NK-92 (cell line): ENCODE measurements around the gene SLAMF1.
"Not testable (repeated sequence)": the region's sequence is repeated elsewhere in the genome, so short reads cannot be mapped to it uniquely, and the experiment has no call there.

Source experiments
- DNase-seq: peaks from one replicate; lab custom pipeline; 2025; ENCODE audit not compliant: unreplicated experiment; lab: John Stamatoyannopoulos, UW

SLAMF1 gene

DNA sequence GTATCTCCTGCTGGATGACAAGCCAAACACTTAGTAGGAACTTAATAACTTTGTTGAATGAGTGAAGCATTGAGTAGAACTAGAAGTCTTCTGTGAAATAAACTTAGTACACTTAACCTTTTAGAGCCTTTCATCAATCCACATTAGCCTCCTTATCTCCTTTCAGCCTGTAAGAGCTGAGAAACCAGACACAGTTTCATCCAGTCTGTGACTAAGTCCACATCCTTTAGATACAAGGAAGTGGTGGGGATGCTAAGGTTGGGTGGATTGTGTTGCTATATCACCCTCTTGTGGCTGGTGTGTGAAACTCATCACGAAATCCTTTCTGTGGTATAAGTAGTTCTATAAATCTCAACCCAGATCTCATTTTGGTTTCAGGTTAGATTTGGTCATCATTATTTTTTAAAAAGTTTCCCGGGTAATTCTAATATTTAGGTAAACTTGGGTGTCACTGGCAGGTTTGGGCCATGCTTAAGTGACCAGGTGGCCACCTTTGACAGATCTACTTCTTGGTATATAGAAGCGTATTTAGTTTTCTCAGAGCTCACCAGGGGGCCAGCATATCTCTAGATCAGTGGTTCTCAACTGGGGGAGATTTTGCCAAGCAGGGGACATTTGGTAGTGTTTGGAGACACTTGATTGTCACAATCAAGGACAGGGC, 39.7 kb downstream of the SLAMF1 start:
- no peak for DNase-seq

DNA sequence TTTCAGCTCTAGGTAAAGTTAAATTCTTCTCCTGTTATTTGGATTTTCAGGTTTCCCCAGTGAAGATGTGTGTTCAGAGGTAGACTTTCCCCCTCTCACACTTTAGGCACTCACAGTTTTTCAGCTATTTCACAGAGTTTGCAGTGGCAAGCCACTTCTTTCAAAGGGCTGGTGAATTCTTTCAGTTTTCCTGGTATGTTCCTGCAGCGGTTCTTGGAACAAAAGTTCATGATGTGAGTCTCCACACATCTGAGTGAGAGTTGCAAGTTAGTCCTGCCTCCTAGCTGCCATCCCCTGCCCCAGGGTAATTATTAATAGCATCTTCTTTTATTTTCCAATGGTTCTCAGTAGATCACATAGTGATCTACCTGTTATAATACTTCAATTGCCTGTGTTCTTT, 40.2 kb downstream of the SLAMF1 start:
- no peak for DNase-seq

DNA sequence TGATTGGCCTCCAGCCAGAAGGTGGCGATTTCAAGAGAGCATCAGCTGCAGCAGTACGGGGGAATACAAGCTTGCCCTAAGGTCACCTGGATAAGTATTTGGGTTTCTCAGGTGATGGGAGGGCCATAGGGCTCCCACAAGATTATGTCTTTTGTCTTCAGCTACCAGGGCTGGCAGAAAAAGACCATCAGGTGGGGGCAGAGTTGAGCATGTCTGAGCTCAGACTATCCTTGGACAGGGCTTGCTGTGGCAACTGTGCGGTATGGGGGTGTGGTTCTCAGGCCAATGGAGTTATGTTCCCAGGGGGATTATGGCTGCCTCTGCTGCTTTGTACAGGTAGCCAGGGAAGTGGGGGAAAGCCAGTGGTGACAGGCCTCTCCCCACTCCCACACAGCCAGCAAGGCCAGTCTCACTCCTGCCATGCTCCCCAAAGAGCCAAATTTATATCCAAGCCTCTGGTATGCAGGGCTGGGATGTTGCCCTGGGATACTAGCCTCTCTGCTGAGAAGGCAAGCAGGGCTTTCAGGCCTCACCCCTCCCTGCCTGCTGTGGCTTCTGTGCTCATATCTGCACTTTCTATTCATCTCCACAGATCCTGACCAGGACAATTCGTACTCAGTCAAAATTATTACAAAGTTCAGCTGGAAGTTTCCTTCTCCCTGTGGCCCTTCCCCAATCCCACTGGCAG, 40.9 kb downstream of the SLAMF1 start:
- no peak for DNase-seq

DNA sequence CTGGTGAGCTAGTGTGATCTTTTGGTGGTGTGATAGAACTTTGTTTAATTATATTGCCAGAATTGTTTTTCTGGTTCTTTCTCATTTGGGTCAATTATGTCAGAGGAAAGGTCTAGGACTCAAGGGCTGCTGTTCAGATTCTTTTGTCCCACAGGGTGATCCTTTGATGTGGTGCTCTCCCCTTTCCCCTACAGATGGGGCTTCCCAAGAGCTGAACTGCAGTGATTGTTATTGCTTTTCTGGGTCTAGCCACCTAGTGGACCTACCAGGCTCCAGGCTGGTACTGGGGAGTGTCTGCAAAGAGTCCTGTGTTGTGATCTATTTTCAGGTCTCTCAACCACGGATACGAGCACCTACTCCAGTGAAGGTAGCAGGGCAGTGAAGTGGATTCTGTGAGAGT, 41.6 kb downstream of the SLAMF1 start:
- DNase-seq, result no peak

DNA sequence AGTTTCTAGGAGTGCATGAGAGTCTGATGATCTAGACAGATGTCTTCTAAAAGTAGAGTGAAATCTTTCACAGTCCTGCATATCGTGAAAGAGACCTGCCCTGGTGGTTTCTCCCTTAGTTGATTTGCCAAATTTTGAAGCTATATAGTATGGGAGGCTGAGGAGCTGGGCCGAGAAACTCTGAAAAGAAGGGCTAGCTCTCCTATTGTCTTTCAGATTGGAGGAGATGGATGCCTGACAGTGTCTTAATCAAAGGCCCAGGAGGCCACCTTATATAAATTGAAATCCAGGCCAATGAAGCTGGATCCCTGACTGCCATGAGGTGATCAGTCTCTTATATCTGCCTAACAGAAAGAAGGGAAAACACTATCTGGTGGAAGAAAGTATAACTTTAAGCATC, 49.1 kb downstream of the SLAMF1 start:
- no peak for DNase-seq

DNA sequence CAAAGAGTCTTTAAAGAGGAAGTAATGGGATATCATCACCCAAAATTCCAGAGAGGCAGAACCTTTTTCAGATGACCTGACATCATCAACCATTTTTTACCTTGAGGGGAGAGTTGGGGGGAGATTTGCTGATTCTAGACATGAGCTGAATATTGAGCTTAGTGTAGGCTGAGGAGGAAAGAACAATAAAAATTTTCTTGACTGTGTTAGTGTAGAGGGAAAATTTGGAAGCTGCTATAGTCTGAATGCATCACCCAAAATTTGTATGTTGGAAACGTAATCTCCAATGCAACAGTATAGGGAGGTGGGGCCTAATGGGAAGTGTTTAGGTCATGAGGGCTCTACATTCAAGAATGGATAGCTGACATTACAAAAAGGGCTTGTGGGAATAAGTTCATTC, 49.8 kb downstream of the SLAMF1 start:
- DNase-seq, result no peak

DNA sequence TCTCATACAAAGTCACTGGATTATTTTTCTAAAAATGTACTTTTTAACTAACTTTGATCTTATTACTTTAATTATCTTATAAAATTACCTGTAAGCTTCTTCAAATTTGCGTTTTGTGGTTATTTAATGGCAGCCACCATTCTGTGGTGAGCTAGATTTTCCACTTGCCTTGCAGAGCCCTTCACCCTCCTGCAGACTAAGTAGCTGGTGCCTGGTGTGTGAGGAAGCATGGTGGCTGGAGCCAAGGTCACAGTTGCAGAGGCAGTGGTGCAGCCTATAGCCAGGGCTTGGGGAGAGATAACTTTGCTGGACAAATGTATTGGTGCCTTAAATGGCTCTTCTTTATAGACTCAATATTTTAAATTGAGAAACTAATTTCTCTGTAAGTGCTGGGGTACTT, 56.4 kb downstream of the SLAMF1 start:
- DNase-seq, result no peak

DNA sequence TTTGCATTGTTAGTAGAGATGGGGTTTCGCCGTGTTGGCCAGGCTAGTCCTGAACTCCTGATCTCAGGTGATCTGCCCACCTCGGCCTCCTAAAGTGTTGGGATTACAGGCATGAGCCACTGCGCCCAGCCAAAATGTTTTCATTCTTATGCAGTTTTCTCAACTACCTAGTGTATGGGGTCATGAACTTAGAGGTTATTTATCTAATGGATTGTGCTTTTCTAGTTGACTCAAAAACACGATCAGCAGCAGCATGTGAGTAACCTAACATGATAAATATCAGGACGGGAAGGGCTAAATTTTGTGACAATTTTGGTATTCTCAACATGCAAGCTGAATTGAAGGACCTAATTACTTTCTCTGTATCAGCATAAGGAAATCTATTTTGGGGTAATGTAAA, 58.4 kb downstream of the SLAMF1 start:
- DNase-seq, result no peak

DNA sequence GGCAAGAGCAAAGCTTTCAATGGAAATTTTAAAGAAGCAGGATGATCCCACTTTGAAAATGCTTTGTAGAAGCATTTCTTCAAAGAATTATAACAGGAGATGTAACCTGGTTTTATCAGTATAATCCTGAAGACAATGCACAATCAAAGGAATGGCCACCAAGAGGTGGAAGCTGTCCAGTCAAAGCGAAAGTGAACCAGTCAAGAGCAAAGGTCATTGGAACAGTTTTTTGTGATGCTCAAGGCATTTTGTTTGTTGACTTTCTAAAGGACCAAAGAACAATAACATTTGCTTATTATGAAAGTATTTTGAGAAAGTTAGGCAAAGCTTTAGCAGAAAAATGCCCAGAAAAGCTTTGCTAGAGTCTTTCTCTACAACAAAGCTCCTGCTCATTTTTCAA, 62.1 kb downstream of the SLAMF1 start:
- DNase-seq, result no peak

DNA sequence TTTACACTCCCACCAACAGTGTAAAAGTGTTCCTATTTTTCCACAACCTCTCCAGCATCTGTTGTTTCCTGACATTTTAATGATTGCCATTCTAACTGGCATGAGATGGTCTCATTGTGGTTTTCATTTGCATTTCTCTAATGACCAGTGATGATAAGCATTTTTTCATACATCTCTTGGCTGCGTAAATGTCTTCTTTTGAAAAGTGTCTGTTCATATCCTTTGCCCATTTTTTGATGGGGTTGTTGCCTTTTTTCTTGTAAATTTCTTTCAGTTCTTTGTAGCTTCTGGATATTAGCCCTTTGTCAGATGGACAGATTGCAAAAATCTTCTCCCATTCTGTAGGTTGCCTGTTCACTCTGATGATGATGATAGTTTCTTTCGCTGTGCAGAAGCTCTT, 63.9 kb downstream of the SLAMF1 start:
- not testable (repeated sequence) for DNase-seq

DNA sequence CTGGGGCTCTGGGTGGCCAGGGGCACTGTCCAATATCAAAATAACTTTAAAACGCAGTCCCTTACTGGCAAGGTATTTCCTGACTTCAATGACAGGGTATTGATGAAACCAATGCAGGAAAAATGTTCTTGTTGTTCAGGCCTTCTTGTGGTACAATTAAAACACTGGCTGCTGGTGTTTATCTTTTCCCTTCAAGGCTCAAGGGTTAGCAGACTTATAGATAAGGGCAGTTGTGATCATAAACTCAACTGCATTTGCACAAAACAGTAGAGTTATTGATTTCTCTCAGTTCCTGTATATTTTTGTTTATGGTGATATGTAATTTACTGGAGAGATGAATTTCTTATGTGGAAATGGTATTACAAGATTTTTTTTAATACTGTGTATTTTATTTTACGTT, 64.9 kb downstream of the SLAMF1 start:
- DNase-seq, result no peak

DNA sequence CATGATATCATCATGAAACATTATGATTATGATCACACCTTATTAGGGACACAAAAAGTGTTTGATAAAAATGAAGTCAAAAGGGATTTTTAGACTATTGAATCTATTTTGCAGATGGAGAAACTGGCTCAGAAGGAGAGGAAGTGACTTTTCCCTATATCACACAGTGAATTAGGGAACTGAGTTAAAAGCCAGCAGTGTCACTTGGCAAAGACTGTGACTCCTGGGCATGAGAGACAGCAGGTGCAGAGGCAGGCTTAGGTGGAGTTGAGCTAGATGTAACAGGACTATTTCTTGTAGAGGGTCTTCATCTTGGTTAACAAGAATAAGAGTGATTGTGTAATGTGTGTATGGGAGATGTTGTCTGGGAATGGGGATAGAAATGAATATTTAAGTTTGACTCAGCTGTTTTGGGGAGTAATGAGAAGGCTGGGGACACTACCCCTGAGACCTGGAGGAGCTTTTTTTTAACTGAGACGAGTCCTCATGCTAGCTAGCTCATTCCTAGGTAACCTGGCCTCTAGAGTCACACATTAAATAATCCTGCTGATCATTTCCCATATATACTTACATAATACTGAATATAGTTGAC, 66.5 kb downstream of the SLAMF1 start:
- DNase-seq, result no peak

DNA sequence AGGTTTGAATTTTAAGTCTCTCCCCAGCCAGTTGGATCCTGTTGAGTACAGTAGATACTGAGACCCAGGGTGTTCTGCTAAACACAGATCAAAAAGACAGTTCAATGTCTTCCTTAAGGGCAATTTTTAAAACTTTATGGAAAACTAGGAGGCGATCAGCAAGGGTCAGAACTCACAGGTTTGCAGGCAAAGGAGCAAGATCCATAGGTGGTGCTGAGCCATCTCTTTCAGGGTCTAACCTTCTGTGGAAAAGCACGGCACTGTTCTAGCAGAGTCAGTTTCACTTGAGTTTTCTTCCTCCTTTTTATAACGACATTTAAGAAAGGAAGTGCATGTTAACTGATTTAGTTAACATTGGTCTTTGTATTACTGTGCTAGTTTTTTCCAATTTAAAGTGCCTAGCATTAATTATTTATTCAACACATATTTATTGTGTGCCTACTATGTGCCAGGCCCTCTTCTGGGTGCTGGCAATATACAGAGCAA, 67.6 kb downstream of the SLAMF1 start, which contains the start of gene CD84:
CD84 (minus strand) TSS at position 281 of the 486 bp plus-strand sequence; CDS start at position 222, 59 bp downstream.
- DNase-seq, result no peak

DNA sequence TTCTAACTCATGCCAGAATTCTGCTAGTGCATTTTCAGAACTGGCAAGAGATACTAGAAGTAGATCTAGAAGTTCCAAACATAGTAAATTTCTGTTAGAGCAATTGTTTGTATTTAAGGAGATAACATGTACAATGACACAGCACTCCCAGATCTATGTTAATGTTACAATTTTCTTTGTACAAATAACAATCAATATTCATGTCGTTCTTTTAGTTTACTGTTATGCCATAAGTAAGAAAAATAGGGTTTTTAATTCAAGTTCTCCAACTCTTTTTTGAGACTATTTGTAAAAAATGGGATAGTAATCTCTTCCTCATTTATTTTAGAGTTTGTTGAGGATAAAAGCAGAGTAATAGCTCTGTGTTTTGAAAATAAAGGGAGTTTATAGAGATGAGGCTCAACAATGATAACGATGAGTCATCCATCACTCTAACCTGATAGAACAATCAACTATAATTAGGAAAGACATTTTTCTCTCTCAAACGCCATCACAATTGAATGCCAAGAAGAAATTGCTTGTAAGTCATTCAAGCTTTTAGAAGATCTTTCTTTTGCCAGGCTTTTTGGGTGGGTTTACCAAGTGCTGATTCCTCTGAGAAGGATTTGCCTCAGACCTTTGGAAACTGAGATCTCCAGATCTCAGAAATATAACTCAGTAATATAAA, 68.2 kb downstream of the SLAMF1 start:
- DNase-seq, result no peak

DNA sequence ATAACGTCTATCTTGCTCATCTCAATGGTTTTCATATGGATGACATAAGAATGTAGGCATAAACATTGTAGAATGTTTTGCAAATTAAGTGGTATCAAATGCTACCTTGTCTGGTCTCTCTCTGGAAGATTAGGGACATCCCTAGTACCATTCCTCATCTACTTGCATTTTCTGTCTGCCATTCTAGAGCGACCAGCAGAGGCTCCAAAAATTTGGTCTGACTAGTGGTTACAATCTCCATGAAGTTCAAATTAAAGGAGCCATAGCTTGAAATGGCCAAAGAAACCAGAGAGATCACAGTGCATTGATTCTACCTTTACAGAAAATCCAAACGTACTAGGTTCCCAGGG, 68.7 kb downstream of the SLAMF1 start:
- DNase-seq, result no peak

DNA sequence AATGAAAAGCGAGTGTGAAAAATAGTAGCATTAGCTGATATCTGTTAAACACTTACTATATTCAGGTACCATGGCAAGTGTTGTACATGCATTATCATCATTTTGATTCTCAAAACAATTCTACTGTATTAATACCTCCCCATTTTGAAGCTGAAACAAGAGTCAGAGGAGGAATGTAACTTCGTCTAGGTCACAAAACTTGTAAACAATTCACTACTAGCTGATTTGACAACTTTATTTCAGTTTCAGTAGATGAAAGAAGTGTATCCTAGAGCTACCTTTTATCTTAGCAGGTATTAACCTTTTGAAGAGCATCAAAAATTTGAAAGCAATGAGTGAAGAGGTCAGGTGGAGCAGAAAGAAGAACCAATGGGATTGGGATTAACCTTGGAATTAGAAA, 69.2 kb downstream of the SLAMF1 start:
- no peak for DNase-seq

DNA sequence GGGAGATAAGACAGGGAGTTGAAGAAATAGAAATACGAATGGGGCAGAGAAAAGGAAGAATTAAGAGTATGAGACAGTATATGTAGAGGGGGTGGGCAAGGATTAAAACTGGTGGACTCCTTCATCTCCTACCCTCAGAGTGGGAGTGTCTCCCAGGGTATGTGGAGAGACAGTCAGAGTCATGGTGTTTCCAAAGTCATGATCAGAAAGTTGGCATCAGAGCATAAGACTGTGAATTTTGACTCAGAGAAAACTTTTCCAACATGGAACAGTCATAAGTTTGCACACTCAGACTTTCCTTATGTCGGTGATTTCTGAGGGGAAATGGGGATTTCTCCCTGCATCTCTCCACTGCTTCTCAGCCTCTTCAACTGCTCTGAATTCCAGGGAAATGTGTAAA, 70.0 kb downstream of the SLAMF1 start:
- DNase-seq, result no peak

DNA sequence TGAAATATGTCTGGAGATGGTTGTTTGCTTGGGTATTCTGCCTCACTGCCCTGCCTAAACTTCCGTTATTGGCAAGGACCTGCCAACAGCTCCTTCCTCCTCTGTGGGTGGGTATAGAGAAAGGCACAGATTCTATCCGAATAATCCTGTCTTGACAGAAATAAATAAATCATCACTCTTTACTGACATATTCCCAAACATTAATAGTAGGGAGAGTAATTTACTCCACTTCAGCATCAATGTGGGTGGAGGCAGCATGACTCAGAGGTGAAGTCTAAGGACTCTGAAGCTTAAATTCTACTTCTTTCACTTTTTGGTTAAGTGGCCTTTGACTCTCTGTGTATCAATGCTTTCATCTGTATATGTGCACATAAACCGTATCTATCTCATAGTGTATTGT, 70.5 kb downstream of the SLAMF1 start:
- DNase-seq, result no peak

DNA sequence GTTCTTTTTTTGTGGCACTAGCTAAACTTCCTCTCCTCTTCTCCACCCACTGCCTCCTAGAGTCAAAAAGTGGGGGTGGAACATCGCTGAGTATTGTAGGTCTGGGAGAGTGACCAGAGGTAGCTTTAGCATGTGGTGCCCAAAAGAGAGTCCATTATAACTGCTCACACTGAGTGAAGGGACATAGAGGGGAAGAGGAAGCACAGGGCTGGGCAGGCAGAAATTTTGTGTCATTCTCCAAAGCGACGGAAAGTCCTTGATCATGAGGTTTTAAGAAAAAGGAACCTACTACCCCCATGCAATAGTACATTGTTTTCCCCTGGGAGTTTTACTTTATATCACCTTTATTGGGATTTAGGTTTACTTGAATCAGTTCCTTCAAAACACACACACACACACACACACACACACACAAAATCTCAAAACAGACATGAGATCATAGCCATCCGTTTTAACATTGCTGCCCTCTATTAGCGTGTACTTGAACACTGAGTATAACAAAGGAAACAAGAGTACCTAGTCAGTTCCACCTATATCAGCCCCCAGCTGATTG, 71.7 kb downstream of the SLAMF1 start:
- no peak for DNase-seq

DNA sequence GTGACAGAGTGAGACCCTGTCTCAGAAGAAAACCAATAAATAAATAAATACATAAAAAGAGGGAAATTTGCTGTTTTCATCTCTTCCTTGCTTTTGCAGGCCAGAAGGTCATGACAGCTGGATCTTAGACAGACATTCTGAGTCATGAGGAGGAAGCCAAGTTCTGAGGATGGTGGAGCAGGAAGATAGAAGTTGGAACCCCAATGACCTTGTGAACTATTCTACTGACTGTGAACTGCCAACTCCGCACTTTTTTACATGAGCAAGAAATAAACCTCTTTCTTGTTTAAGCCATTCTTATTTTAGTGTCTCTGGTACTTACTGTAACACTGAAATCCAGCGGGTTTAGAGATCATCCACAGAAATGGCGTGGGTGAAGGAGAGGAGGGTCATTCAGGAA, 76.0 kb downstream of the SLAMF1 start:
- DNase-seq, result no peak

DNA sequence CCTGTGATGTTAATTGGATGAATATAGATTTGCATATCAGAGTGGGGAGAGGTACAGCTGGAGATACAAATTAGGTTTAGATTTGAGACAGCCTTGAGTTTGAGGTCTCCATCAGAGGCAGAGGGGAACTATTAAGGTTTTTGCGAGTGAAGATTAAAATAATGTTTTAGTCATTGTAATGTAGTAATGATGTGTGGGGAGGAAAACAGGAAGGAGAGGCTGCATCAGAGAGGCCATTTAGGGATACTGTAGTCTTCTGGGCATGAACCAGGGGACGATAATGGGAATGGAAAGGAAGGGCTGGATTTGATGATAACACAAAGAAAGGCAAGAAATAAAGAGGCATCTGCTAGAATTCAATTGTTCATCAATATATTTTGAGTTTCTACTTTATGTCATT, 77.0 kb downstream of the SLAMF1 start:
- DNase-seq, result no peak
